Mesodermal cell (in vitro differentiated cells): Measurements from ENCODE around the gene CEP250.

Experiments
- H3K27ac ChIP-seq: 2 replicates; pipeline ENCODE4 v1.7.0; 2013; ENCODE audit warnings: mild to moderate bottlenecking, low read depth, low read length, moderate library complexity; ENCODE audit not compliant: severe bottlenecking
- H3K36me3 ChIP-seq: 2 replicates; pipeline ENCODE4 v1.7.1; 2013; ENCODE audit warnings: mild to moderate bottlenecking, low read length, moderate library complexity; ENCODE audit not compliant: control insufficient read depth, insufficient read depth
- H3K4me1 ChIP-seq: one replicate; pipeline ENCODE4 v1.7.1; 2013; ENCODE audit warnings: mild to moderate bottlenecking, low read length; ENCODE audit not compliant: insufficient read depth, control insufficient read depth, poor library complexity, severe bottlenecking
- H3K4me3 ChIP-seq: 2 replicates; pipeline ENCODE4 v1.7.0; 2013; ENCODE audit warnings: low read length, control low read depth, mild to moderate bottlenecking; ENCODE audit not compliant: insufficient read depth, poor library complexity, severe bottlenecking; ENCODE audit errors: extremely low read depth
- H3K9me3 ChIP-seq: 2 replicates; pipeline ENCODE4 v1.7.1; 2013; ENCODE audit warnings: mild to moderate bottlenecking, low read length, moderate library complexity; ENCODE audit not compliant: control insufficient read depth
- WGBS, 2 experiments: methylation state at CpG; one replicate each; pipeline ENCODE4 v1.1.5; 2013; ENCODE audit warnings: missing lambda C conversion rate in 2 of 2; ENCODE audit not compliant: insufficient coverage in 2 of 2; 5-methylcytosine and 5-hydroxymethylcytosine counted together

The CEP250 gene

DNA sequence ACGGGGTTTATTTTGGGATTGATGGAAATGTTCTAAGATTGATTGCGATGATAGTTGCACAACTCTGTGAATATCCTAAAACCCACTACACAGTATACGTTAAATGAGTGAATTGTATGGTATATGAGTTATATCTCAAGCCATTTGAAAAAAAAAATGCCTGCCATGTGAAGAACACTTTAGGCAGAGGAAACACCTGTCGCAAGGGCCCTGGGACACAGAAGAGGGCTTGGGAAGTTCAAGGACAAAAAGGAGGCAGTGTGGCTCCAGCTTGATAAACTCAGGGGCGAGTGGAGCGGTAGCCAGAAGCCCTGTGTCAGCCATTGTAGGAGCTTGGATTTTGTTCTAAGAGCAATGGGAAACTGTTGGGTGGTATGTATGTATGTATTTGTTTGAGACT lies 37.0 kb downstream of the CEP250 start:
- Histone ChIP-seq H3K9me3 (no peaks in the 10 kb centered on the region), H3K36me3 (peaks cover 92% of the 10 kb centered on the region), H3K4me3 (no peak overlapping the region), H3K27ac (no peak overlapping the region), H3K4me1 (peaks cover 3% of the 10 kb centered on the region)
- WGBS, 2 experiments: 95 to 100% methylated on average over 3 of the region's 6 CpGs

DNA sequence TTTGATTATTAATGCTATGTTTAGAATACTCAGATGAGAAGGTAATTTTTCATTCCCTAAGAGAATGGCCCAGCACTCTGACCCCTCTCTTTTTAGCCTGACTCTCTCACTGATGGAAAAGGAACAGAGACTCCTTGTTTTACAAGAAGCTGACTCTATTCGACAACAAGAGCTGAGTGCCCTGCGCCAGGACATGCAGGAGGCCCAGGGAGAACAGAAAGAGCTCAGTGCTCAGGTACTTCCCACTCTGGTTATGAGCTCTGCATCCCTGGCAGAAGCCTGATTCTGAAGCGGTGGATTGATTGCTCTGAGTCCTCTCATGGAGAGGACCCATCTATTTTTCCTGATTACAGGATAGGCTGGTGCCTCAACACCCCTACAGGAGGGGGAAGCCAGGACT lies 41.1 kb downstream of the CEP250 start:
- Histone ChIP-seq H3K27ac (no peak overlapping the region), H3K9me3 (no peaks in the 10 kb centered on the region), H3K36me3 (peaks cover 96% of the 10 kb centered on the region), H3K4me3 (no peak overlapping the region), H3K4me1 (no peaks in the 10 kb centered on the region)
- WGBS, 2 experiments: 89 to 98% methylated on average over 3 of the region's 3 CpGs

DNA sequence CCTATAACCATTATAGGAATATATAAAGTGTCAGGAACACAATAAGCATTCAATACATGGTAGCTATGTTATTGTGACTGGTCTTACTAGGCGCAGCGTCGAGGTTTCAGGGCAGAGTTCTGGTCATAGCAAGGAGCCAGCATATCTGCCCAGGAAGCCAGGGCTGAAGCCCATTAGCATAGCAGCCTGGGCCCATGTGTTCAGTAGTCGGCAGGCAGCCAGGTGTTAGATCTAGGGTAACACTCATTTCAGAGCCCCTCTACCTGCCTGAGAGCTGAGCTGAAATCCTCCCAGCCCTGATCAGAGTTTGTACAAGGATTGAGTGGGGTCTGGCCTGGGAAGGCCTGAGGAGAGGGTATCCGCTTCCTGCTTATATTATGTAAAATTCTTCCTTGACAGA lies 41.9 kb downstream of the CEP250 start:
- no peak overlapping the region for H3K27ac ChIP-seq
- no peaks in the 10 kb centered on the region for H3K9me3 ChIP-seq
- no peak overlapping the region for H3K4me3 ChIP-seq
- 92 to 98% methylated on average over 2 to 5 of the region's 5 CpGs for WGBS, 2 experiments
- H3K4me1 ChIP-seq: no peaks in the 10 kb centered on the region
- peaks cover 96% of the 10 kb centered on the region for H3K36me3 ChIP-seq

DNA sequence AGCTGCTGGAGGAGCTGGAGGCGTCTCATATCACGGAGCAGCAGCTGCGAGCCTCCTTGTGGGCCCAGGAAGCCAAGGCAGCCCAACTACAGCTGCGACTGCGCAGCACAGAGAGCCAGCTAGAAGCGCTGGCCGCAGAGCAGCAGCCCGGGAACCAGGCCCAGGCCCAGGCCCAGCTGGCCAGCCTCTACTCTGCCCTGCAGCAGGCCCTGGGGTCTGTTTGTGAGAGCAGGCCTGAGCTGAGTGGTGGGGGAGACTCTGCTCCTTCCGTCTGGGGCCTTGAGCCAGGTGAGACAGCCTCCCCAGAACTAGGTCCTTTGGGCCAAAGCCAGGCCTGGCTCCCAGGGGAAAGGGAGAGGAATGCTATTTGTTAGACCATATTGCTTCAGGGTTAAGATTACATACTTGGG lies 42.4 kb downstream of the CEP250 start:
- H3K4me1 ChIP-seq: no peaks in the 10 kb centered on the region
- no peaks in the 10 kb centered on the region for H3K9me3 ChIP-seq
- 95 to 99% methylated on average over 7 to 9 of the region's 9 CpGs for WGBS, 2 experiments
- no peak overlapping the region for H3K4me3 ChIP-seq
- H3K36me3 ChIP-seq: peaks cover 96% of the 10 kb centered on the region
- no peak overlapping the region for H3K27ac ChIP-seq

DNA sequence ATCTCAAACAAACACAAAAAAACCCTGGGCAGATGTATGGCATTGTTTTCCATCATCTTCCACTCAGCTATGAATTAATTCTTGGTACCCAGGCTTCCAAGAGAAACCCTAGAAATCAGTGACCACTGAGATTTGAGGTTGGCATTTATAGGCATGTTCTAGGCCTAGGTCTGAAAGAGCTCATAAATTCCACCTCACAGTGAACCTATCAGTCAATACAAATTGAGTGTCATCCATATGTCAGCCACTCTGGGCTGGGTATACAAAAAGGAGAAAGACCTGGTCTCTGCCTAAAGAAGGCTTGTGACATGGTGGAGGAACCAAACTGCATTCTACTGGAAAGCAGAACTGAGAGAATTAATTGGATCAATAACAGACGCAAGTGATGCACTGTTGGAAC lies 43.9 kb downstream of the CEP250 start:
- Histone ChIP-seq H3K36me3 (peaks cover 96% of the 10 kb centered on the region), H3K4me1 (no peaks in the 10 kb centered on the region), H3K27ac (no peak overlapping the region), H3K9me3 (no peaks in the 10 kb centered on the region), H3K4me3 (no peak overlapping the region)
- WGBS, 2 experiments: 92 to 100% methylated on average over 1 of the region's 1 CpG

DNA sequence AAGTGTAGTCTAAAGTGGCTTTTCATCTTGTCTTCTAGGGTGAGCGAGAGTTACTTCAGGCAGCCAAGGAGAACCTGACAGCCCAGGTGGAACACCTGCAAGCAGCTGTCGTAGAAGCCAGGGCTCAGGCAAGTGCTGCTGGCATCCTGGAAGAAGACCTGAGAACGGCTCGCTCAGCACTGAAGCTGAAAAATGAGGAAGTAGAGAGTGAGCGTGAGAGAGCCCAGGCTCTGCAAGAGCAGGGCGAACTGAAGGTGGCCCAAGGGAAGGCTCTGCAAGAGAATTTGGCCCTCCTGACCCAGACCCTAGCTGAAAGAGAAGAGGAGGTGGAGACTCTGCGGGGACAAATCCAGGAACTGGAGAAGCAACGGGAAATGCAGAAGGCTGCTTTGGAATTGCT lies 47.0 kb downstream of the CEP250 start:
- no peak overlapping the region for H3K4me3 ChIP-seq
- H3K4me1 ChIP-seq: peaks cover 17% of the 10 kb centered on the region
- H3K9me3 ChIP-seq: no peaks in the 10 kb centered on the region
- H3K27ac ChIP-seq: no peak overlapping the region
- 92 to 98% methylated on average over 8 of the region's 8 CpGs for WGBS, 2 experiments
- peaks cover 78% of the 10 kb centered on the region for H3K36me3 ChIP-seq

DNA sequence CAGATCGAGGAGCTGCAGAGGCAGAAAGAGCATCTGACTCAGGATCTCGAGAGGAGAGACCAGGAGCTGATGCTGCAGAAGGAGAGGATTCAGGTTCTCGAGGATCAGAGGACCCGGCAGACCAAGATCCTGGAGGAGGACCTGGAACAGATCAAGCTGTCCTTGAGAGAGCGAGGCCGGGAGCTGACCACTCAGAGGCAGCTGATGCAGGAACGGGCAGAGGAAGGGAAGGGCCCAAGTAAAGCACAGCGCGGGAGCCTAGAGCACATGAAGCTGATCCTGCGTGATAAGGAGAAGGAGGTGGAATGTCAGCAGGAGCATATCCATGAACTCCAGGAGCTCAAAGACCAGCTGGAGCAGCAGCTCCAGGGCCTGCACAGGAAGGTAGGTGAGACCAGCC lies 47.9 kb downstream of the CEP250 start:
- Histone ChIP-seq H3K36me3 (peaks cover 74% of the 10 kb centered on the region), H3K9me3 (no peaks in the 10 kb centered on the region), H3K4me1 (peaks cover 17% of the 10 kb centered on the region), H3K27ac (no peak overlapping the region), H3K4me3 (no peak overlapping the region)
- 94 to 98% methylated on average over 10 of the region's 10 CpGs for WGBS, 2 experiments

DNA sequence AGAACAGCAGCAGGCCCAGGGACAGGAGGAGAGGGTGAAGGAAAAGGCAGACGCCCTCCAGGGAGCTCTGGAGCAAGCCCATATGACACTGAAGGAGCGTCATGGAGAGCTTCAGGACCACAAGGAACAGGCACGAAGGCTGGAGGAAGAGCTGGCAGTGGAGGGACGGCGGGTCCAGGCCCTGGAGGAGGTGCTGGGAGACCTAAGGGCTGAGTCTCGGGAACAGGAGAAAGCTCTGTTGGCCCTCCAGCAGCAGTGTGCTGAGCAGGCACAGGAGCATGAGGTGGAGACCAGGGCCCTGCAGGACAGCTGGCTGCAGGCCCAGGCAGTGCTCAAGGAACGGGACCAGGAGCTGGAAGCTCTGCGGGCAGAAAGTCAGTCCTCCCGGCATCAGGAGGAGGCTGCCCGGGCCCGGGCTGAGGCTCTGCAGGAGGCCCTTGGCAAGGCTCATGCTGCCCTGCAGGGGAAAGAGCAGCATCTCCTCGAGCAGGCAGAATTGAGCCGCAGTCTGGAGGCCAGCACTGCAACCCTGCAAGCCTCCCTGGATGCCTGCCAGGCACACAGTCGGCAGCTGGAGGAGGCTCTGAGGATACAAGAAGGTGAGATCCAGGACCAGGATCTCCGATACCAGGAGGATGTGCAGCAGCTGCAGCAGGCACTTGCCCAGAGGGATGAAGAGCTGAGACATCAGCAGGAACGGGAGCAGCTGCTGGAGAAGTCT lies 48.6 kb downstream of the CEP250 start:
- WGBS, 2 experiments: 95 to 96% methylated on average over 16 of the region's 16 CpGs
- Histone ChIP-seq H3K27ac (no peak overlapping the region), H3K36me3 (peaks cover 75% of the 10 kb centered on the region), H3K4me1 (peaks cover 17% of the 10 kb centered on the region), H3K9me3 (no peaks in the 10 kb centered on the region), H3K4me3 (no peak overlapping the region)

DNA sequence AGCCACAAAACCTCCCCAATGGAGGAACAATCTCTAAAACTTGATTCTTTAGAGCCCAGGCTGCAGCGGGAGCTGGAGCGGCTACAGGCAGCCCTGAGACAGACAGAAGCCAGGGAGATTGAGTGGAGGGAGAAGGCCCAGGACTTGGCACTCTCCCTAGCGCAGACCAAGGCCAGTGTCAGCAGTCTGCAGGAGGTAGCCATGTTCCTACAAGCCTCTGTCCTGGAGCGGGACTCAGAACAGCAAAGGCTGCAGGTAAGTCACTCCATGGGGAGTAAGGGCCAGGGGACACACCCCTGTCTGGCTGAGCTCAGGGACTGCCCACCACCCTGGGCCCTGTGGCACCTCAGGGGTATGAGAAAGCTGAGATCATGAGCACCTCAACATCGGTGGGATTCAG lies 49.4 kb downstream of the CEP250 start:
- H3K4me1 ChIP-seq: peaks cover 17% of the 10 kb centered on the region
- no peak overlapping the region for H3K27ac ChIP-seq
- 96 to 100% methylated on average over 5 of the region's 5 CpGs for WGBS, 2 experiments
- H3K36me3 ChIP-seq: peaks cover 76% of the 10 kb centered on the region
- H3K9me3 ChIP-seq: no peaks in the 10 kb centered on the region
- no peak overlapping the region for H3K4me3 ChIP-seq

DNA sequence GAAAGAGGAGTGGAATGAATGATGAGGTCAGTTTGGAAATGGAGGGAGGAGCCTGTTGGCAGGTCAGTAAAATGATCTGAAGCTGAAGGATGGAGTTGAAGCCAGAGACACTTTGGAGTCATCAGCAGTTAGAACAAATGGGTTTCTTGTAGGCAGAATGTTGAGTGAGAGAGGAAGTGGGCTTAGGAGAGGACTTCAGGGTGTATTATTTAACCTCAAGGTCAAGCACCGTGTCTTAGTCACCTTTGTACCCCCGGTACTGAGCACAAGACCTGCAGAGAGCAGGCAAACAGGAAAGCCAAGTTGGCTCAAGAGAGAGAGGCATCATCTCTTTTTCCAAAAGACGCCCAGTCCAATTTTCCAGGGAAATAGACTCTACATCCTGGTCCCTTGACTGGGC lies 50.8 kb downstream of the CEP250 start:
- Histone ChIP-seq H3K36me3 (peaks cover 76% of the 10 kb centered on the region), H3K27ac (no peak overlapping the region), H3K4me1 (peaks cover 17% of the 10 kb centered on the region), H3K9me3 (no peaks in the 10 kb centered on the region), H3K4me3 (no peak overlapping the region)
- 96 to 100% methylated on average over 3 of the region's 3 CpGs for WGBS, 2 experiments

DNA sequence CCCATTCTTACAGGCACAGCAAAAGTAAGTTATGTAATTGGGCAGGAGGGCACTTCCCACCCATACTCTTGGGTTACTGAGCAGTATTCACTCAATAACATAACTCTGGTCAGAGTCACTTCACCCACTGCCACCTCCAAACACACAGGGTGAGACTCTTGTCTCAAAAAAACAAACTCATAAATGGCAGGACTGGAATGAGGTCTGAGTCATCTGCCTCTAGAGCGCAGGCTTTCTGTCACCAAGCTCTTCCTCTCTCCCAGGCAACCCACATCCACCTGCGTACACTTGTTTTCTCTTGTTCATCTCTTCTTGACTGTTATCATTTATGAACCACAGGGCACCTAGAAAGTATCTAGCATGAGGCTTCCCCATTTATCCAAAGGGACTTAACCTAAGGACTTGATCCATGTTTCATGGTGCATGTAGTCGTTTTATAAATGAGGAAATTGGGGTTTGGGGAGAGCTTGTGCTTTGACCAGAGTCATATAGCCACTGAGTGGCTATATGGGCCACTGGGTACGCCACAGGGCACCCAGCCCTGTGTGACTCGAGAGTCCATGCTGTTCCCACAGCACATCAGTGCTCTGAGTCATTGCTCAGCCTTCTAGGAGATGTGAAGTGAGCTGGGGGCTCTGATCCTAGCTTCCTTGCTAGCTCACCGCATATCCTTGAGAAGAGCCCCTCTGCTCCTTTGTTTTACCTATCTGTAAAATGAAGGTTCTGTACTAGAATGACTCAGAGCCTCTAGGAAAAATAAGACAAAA lies 51.7 kb downstream of the CEP250 start:
- Histone ChIP-seq H3K9me3 (no peaks in the 10 kb centered on the region), H3K4me1 (peaks cover 17% of the 10 kb centered on the region), H3K36me3 (peaks cover 75% of the 10 kb centered on the region), H3K4me3 (no peak overlapping the region), H3K27ac (peak overlapping the region; percentile 72)
- 92 to 99% methylated on average over 4 to 5 of the region's 6 CpGs for WGBS, 2 experiments
